HEK293 (cell line): ENCODE results near the gene DAZAP1.
A peak's percentile ranks its signal among the peaks of the same experiment; 100 is the strongest.

Experiments used
- CTCF ChIA-PET: fragments of 350-600 bp; formaldehyde crosslinking; extraction: SDS; loops from one replicate; lab custom pipeline; 2021; ENCODE audit warnings: antibody characterized with exemption; lab: Yijun Ruan, JAX
- POLR2A ChIA-PET: fragments of 300-600 bp; formaldehyde crosslinking; extraction: SDS; loops from one replicate; lab custom pipeline; 2020; ENCODE audit warnings: antibody characterized with exemption, inconsistent platforms; lab: Yijun Ruan, JAX
- H3K27ac ChIP-seq: fragments of 200-500 bp; sonication (Bioruptor generic); 2 replicates; pipeline ENCODE4 v1.5.1; 2014; ENCODE audit warnings: low read depth, low read length, control low read depth, inconsistent platforms; ENCODE audit errors: extremely low read depth
- H3K36me3 ChIP-seq, 2 experiments: fragments of 200-500 bp in 1 of 2; sonication (Bioruptor generic) in 1 of 2; 1 replicate in 1 of 2; 2 replicates in 1 of 2; pipeline ENCODE4 v1.5.1; 2014 to 2017; ENCODE audit warnings: inconsistent platforms in 2 of 2, low read length in 2 of 2; ENCODE audit not compliant: control insufficient read depth in 2 of 2, insufficient read depth in 1 of 2
- H3K4me1 ChIP-seq: fragments of 200-500 bp; sonication (Bioruptor generic); 2 replicates; pipeline ENCODE4 v1.5.1; 2014; ENCODE audit warnings: mild to moderate bottlenecking, low read length, inconsistent platforms; ENCODE audit not compliant: control insufficient read depth, insufficient read depth
- H3K4me3 ChIP-seq: 2 replicates; pipeline ENCODE4 v1.5.1; 2011; ENCODE audit warnings: low read depth, mild to moderate bottlenecking, control low read depth, low read length, moderate library complexity
- H3K9me3 ChIP-seq: fragments of 200-500 bp; sonication (Bioruptor generic); 2 replicates; pipeline ENCODE4 v1.5.1; 2014; ENCODE audit warnings: low read depth, low read length, inconsistent platforms; ENCODE audit not compliant: control insufficient read depth, insufficient read depth
- BCL11B ChIP-seq: fragments of 450-650 bp; formaldehyde crosslinking; IDR thresholded peaks from 2 replicates; pipeline ENCODE4 v1.5.1; 2016; ENCODE audit warnings: low read depth, missing biosample characterization, missing genetic modification characterization
- EGR2 ChIP-seq: fragments of 450-650 bp; formaldehyde crosslinking; IDR thresholded peaks from 2 replicates; pipeline ENCODE4 v1.5.1; 2016; ENCODE audit warnings: low read depth, missing biosample characterization, missing genetic modification characterization
- GLIS1 ChIP-seq: fragments of 450-650 bp; formaldehyde crosslinking; IDR thresholded peaks from 2 replicates; pipeline ENCODE4 v1.5.1; 2016; ENCODE audit warnings: missing biosample characterization, missing genetic modification characterization
- GLIS2 ChIP-seq: fragments of 450-650 bp; formaldehyde crosslinking; IDR thresholded peaks from 2 replicates; pipeline ENCODE4 v1.5.1; 2016; ENCODE audit warnings: missing biosample characterization, missing genetic modification characterization
- HOXA7 ChIP-seq: sonication (generic); formaldehyde crosslinking; IDR thresholded peaks from 2 replicates; pipeline ENCODE4 v1.8.1; 2022; ENCODE audit warnings: missing genetic modification reagents, borderline replicate concordance
- SCRT1 ChIP-seq: fragments of 450-650 bp; formaldehyde crosslinking; IDR thresholded peaks from 2 replicates; pipeline ENCODE4 v1.5.1; 2016; ENCODE audit warnings: missing biosample characterization, missing genetic modification characterization, borderline replicate concordance
- SCRT2 ChIP-seq: fragments of 450-650 bp; formaldehyde crosslinking; IDR thresholded peaks from 2 replicates; pipeline ENCODE4 v1.5.1; 2016; ENCODE audit warnings: missing biosample characterization, missing genetic modification characterization
- SP2 ChIP-seq: fragments of 450-650 bp; formaldehyde crosslinking; IDR thresholded peaks from 2 replicates; pipeline ENCODE4 v1.5.1; 2016; ENCODE audit warnings: missing biosample characterization, missing genetic modification characterization
- ZBTB8A ChIP-seq: fragments of 450-650 bp; formaldehyde crosslinking; IDR thresholded peaks from 2 replicates; pipeline ENCODE4 v1.5.1; 2016; ENCODE audit warnings: missing biosample characterization, missing genetic modification characterization
- ZFHX2 ChIP-seq: fragments of 450-650 bp; formaldehyde crosslinking; conservative IDR thresholded peaks from 2 replicates; pipeline ENCODE4 v1.5.1; 2016; ENCODE audit warnings: missing biosample characterization, missing genetic modification characterization
- ZNF174 ChIP-seq: fragments of 450-650 bp; formaldehyde crosslinking; IDR thresholded peaks from 2 replicates; pipeline ENCODE4 v1.5.0; 2017; ENCODE audit warnings: missing biosample characterization, mild to moderate bottlenecking, missing genetic modification characterization
- ZNF341 ChIP-seq: fragments of 450-650 bp; formaldehyde crosslinking; IDR thresholded peaks from 2 replicates; pipeline ENCODE4; 2016; ENCODE audit warnings: low read depth, missing biosample characterization, missing genetic modification characterization
- ZNF366 ChIP-seq: fragments of 450-650 bp; formaldehyde crosslinking; conservative IDR thresholded peaks from 2 replicates; pipeline ENCODE4 v1.5.1; 2016; ENCODE audit warnings: missing biosample characterization, missing genetic modification characterization
- ZNF433 ChIP-seq: fragments of 450-650 bp; formaldehyde crosslinking; IDR thresholded peaks from 2 replicates; pipeline ENCODE4 v1.5.1; 2016; ENCODE audit warnings: missing biosample characterization, missing genetic modification characterization, low read depth
- ZNF473 ChIP-seq: fragments of 450-650 bp; formaldehyde crosslinking; IDR thresholded peaks from 2 replicates; pipeline ENCODE4 v1.5.1; 2017; ENCODE audit warnings: missing biosample characterization, missing genetic modification characterization
- ZNF600 ChIP-seq: fragments of 450-650 bp; formaldehyde crosslinking; IDR thresholded peaks from 2 replicates; pipeline ENCODE4 v1.5.1; 2016; ENCODE audit warnings: missing biosample characterization, missing genetic modification characterization
- ZNF629 ChIP-seq: fragments of 450-650 bp; formaldehyde crosslinking; IDR thresholded peaks from 2 replicates; pipeline ENCODE4 v1.5.1; 2017; ENCODE audit warnings: missing biosample characterization, missing genetic modification characterization
- ZNF701 ChIP-seq: fragments of 450-650 bp; formaldehyde crosslinking; IDR thresholded peaks from 2 replicates; pipeline ENCODE4 v1.5.1; 2016; ENCODE audit warnings: missing biosample characterization, missing genetic modification characterization
- TF ChIP-seq, protein P1 (sequence below): fragments of 450-650 bp; formaldehyde crosslinking; IDR thresholded peaks from 2 replicates; pipeline ENCODE4 v1.5.1; 2017; ENCODE audit warnings: missing biosample characterization, missing genetic modification characterization
- TF ChIP-seq, protein P2 (sequence below): fragments of 450-650 bp; formaldehyde crosslinking; IDR thresholded peaks from 2 replicates; pipeline ENCODE4 v1.5.1; 2016; ENCODE audit warnings: missing biosample characterization, missing genetic modification characterization, borderline replicate concordance
- TF ChIP-seq, protein P3 (sequence below): fragments of 450-650 bp; formaldehyde crosslinking; conservative IDR thresholded peaks from 2 replicates; pipeline ENCODE4 v1.5.1; 2016; ENCODE audit warnings: low read depth, missing biosample characterization, missing genetic modification characterization
- TF ChIP-seq, protein P4 (sequence below): fragments of 450-650 bp; formaldehyde crosslinking; IDR thresholded peaks from 2 replicates; pipeline ENCODE4 v1.5.1; 2016; ENCODE audit warnings: missing biosample characterization, missing genetic modification characterization

The DAZAP1 gene

DNA sequence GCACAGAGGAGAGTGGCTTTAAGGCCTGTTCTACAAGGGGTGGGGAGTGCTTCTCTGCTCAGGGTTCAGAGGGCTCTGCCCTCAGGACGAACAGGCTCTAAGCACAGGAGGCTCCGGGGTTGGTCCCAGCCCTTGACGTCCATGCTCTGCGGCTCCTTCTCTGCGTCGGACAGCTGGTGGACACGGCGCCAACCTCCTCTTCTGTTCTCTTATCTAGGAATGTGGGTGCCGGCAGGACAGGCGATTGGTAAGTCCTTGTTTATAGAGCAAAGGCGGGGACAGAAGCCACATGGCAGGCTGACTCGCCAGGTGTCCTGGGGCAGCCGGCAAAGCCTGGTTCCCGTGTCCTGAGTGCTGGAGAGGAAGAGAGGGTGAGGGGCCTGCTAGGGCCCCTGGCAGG lies 22.4 kb downstream of the DAZAP1 start (continued):
- no peak for TF ChIP-seq ZNF174 (tag by site-specific recombination)
- no peak for TF ChIP-seq ZNF473 (tag by site-specific recombination)

DNA sequence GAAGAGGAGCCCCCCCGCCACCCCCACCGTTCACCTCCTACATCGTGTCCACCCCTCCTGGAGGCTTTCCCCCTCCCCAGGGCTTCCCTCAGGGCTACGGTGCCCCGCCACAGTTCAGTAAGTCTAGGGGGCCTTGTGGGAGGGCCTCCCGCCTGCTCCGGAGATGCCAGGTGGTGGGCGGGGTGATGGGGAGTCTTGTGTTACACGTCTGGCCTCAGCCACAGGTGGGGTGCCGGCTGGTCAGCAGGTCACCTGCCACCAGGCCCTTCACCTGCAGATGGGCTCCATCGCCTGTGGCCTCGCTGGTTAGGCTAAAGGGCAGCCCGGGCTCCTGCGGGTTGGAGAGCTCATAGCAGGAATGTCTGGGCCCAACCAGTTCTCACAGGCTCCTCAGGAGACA lies 22.9 kb downstream of the DAZAP1 start:
- Histone ChIP-seq H3K4me3 (no peak overlapping the region), H3K9me3 (no peaks in the 10 kb centered on the region), H3K36me3 (peaks cover 17 to 87% of the 10 kb centered on the region in 2 experiments; a peak in 2 of 3 replicates), H3K27ac (no peak overlapping the region), H3K4me1 (no peaks in the 10 kb centered on the region)
- ChIA-PET POLR2A (interaction anchor here (0.7 kb wide), 1 partner anchor 168 kb away, joined by 3 read pairs; no protein-coding TSS in a partner anchor), CTCF (interaction anchor here (0.6 to 0.8 kb wide), 2 partner anchors 14 to 25 kb away, joined by 3 read pairs; no protein-coding TSS in a partner anchor)
- TF ChIP-seq ZFHX2 (tag by site-specific recombination) = peak; percentile 34
- TF ChIP-seq, protein P1, sequence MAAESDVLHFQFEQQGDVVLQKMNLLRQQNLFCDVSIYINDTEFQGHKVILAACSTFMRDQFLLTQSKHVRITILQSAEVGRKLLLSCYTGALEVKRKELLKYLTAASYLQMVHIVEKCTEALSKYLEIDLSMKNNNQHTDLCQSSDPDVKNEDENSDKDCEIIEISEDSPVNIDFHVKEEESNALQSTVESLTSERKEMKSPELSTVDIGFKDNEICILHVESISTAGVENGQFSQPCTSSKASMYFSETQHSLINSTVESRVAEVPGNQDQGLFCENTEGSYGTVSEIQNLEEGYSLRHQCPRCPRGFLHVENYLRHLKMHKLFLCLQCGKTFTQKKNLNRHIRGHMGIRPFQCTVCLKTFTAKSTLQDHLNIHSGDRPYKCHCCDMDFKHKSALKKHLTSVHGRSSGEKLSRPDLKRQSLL (tag by site-specific recombination) = peak; percentile 16; the same call in 1 of the 2 replicates
- TF ChIP-seq ZNF629 (tag by site-specific recombination) = no peak
- TF ChIP-seq SCRT2 (tag by site-specific recombination) = peak; percentile 56
- no peak for TF ChIP-seq HOXA7 (CRISPR knock-in tag)
- peak; percentile 48 for TF ChIP-seq GLIS2
- TF ChIP-seq, protein P2, sequence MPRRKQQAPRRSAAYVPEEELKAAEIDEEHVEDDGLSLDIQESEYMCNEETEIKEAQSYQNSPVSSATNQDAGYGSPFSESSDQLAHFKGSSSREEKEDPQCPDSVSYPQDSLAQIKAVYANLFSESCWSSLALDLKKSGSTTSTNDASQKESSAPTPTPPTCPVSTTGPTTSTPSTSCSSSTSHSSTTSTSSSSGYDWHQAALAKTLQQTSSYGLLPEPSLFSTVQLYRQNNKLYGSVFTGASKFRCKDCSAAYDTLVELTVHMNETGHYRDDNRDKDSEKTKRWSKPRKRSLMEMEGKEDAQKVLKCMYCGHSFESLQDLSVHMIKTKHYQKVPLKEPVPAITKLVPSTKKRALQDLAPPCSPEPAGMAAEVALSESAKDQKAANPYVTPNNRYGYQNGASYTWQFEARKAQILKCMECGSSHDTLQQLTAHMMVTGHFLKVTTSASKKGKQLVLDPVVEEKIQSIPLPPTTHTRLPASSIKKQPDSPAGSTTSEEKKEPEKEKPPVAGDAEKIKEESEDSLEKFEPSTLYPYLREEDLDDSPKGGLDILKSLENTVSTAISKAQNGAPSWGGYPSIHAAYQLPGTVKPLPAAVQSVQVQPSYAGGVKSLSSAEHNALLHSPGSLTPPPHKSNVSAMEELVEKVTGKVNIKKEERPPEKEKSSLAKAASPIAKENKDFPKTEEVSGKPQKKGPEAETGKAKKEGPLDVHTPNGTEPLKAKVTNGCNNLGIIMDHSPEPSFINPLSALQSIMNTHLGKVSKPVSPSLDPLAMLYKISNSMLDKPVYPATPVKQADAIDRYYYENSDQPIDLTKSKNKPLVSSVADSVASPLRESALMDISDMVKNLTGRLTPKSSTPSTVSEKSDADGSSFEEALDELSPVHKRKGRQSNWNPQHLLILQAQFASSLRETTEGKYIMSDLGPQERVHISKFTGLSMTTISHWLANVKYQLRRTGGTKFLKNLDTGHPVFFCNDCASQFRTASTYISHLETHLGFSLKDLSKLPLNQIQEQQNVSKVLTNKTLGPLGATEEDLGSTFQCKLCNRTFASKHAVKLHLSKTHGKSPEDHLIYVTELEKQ (tag by site-specific recombination) = no peak
- TF ChIP-seq, protein P3, sequence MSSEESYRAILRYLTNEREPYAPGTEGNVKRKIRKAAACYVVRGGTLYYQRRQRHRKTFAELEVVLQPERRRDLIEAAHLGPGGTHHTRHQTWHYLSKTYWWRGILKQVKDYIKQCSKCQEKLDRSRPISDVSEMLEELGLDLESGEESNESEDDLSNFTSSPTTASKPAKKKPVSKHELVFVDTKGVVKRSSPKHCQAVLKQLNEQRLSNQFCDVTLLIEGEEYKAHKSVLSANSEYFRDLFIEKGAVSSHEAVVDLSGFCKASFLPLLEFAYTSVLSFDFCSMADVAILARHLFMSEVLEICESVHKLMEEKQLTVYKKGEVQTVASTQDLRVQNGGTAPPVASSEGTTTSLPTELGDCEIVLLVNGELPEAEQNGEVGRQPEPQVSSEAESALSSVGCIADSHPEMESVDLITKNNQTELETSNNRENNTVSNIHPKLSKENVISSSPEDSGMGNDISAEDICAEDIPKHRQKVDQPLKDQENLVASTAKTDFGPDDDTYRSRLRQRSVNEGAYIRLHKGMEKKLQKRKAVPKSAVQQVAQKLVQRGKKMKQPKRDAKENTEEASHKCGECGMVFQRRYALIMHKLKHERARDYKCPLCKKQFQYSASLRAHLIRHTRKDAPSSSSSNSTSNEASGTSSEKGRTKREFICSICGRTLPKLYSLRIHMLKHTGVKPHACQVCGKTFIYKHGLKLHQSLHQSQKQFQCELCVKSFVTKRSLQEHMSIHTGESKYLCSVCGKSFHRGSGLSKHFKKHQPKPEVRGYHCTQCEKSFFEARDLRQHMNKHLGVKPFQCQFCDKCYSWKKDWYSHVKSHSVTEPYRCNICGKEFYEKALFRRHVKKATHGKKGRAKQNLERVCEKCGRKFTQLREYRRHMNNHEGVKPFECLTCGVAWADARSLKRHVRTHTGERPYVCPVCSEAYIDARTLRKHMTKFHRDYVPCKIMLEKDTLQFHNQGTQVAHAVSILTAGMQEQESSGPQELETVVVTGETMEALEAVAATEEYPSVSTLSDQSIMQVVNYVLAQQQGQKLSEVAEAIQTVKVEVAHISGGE (tag by site-specific recombination) = no peak
- peak; percentile 92 for TF ChIP-seq GLIS1
- 0 out of 2 replicates have a peak, but pooled peaks have one; percentile 8 for TF ChIP-seq SP2 (tag by site-specific recombination)
- TF ChIP-seq SCRT1 = peak; percentile 74
- TF ChIP-seq BCL11B (tag by site-specific recombination) = no peak
- TF ChIP-seq EGR2 (tag by site-specific recombination) = 0 out of 2 replicates have a peak, but pooled peaks have one; percentile 24
- TF ChIP-seq ZBTB8A = no peak
- no peak for TF ChIP-seq ZNF433 (tag by site-specific recombination)
- no peak for TF ChIP-seq ZNF341 (tag by site-specific recombination)
- no peak for TF ChIP-seq ZNF366 (tag by site-specific recombination)
- no peak for TF ChIP-seq ZNF600
- no peak for TF ChIP-seq ZNF701 (tag by site-specific recombination)
- TF ChIP-seq, protein P4, sequence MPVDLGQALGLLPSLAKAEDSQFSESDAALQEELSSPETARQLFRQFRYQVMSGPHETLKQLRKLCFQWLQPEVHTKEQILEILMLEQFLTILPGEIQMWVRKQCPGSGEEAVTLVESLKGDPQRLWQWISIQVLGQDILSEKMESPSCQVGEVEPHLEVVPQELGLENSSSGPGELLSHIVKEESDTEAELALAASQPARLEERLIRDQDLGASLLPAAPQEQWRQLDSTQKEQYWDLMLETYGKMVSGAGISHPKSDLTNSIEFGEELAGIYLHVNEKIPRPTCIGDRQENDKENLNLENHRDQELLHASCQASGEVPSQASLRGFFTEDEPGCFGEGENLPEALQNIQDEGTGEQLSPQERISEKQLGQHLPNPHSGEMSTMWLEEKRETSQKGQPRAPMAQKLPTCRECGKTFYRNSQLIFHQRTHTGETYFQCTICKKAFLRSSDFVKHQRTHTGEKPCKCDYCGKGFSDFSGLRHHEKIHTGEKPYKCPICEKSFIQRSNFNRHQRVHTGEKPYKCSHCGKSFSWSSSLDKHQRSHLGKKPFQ (tag by site-specific recombination) = no peak
